Ascending aorta (tissue), 2 donors: Measurements from ENCODE around the gene CEBPZOS. TPM values are rescaled to one million over a fixed set of nuclear protein-coding genes. Genes with fewer than 3 reads are reported as not detected.
"Not testable (repeated sequence)": the region's sequence is repeated elsewhere in the genome, so short reads cannot be mapped to it uniquely, and the experiment has no call there.

Experiments used
- DNase-seq, 2 donors: peaks; one replicate each; pipeline ENCODE4 v3.0.0-alpha.2; 2019; ENCODE audit warnings: low spot score in 2 of 2
- H3K27ac ChIP-seq, 2 donors: fragments of 200-600 bp; sonication (generic); one replicate each; pipeline ENCODE4 v1.5.1; 2016 to 2017; ENCODE audit warnings: mild to moderate bottlenecking in 1 of 2
- H3K27me3 ChIP-seq: fragments of 200-600 bp; sonication (generic); one replicate; pipeline ENCODE4 v1.5.1; 2017
- H3K36me3 ChIP-seq, 2 donors: fragments of 200-600 bp; sonication (generic); one replicate each; pipeline ENCODE4 v1.5.1; 2016
- H3K4me1 ChIP-seq, 2 donors: fragments of 200-600 bp; sonication (generic); one replicate each; pipeline ENCODE4 v1.5.1; 2016 to 2017; ENCODE audit warnings: mild to moderate bottlenecking in 1 of 2
- H3K4me3 ChIP-seq, 2 donors: fragments of 200-600 bp; sonication (generic); one replicate each; pipeline ENCODE4 v1.5.1; 2016 to 2017; ENCODE audit warnings: mild to moderate bottlenecking in 1 of 2
- H3K9me3 ChIP-seq, 2 donors: fragments of 200-600 bp; sonication (generic); one replicate each; pipeline ENCODE4 v1.5.1; 2016
- CTCF ChIP-seq, 3 experiments: fragments of 200-600 bp in 2 of 3; fragments of 450-650 bp in 1 of 3; sonication (generic) in 2 of 3; IDR thresholded peaks; one replicate each; pipeline ENCODE4 v1.5.1; 2016 to 2019; ENCODE audit warnings: antibody characterized with exemption in 3 of 3, mild to moderate bottlenecking in 1 of 3, moderate library complexity in 1 of 3
- intact Hi-C: fragments of 100-400 bp; cut with DNase I; formaldehyde crosslinking; loops from one replicate; pipeline ENCODE4 v1.15.1; 2023
- total RNA-seq: library from RNA; depleted of rRNA; stranded (reverse); fragments of >200 nt; gene quantifications from one replicate; pipeline ENCODE4 v1.1.0, GENCODE V29; 2016

The CEBPZOS gene
- total RNA-seq, 1 donor from 2014 or later: 2.9 TPM

DNA sequence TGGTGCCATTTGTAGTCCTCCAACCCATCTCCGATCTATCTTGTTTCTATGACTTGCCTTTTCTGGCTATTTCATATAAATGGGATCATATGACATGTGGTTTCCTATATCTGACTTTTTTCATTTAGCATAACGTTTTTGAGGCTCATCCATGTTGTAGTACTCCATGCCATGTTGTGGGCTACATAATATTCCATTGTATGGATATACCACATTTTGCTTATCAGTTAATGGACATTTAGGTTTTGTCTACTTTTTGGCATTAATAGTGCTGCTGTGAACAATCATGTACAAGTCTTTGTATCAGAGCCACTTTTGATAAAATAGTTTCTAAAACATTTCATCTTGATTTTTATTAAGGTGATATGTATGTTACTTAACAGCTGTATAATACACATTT is 7.4 kb downstream of the CEBPZOS start:
- Histone ChIP-seq H3K9me3 (peaks cover 14 to 54% of the 10 kb centered on the region in 2 donors), H3K4me1 (no peaks in the 10 kb centered on the region), H3K27me3 (no peaks in the 10 kb centered on the region), H3K4me3 (no peak overlapping the region), H3K27ac (no peak overlapping the region), H3K36me3 (peaks cover 75 to 89% of the 10 kb centered on the region in 2 donors)
- DNase-seq: no peak
- intact Hi-C loops: no loop called here
- no peak for TF ChIP-seq CTCF (IDR thresholded peaks at IDR 0.05)

DNA sequence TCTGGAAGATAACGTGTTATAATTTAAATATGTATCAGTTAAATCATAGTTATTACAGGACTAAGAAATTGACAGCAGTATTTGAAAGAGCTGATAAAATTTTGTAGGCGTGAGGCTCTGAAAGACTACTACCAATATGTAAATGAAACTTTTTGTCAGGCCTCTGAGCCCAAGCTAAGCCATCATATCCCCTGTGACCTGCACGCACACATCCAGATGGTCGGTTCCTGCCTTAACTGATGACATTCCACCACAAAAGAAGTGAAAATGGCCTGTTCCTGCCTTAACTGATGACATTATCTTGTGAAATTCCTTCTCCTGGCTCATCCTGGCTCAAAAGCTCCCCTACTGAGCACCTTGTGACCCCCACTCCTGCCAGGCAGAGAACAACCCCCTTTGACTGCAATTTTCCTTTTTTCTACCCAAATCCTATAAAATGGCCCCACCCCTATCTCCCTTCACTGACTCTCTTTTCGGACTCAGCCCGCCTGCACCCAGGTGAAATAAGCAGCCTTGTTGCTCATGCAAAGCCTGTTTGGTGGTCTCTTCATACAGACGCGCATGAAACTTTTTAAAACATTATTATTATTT is 8.9 kb downstream of the CEBPZOS start:
- H3K27ac ChIP-seq, H3K4me1 ChIP-seq, intact Hi-C loops, H3K4me3 ChIP-seq, DNase-seq, H3K27me3 ChIP-seq: not testable (repeated sequence)
- Histone ChIP-seq H3K36me3 (peaks cover 85 to 100% of the 10 kb centered on the region in 2 donors), H3K9me3 (peaks cover 27 to 69% of the 10 kb centered on the region in 2 donors)

- no peak for DNase-seq
- intact Hi-C loops: no loop called here
- Histone ChIP-seq H3K4me3 (no peak overlapping the region), H3K4me1 (no peaks in the 10 kb centered on the region), H3K27ac (no peak overlapping the region), H3K27me3 (no peaks in the 10 kb centered on the region), H3K36me3 (peaks cover 86 to 100% of the 10 kb centered on the region in 2 donors), H3K9me3 (peaks cover 27 to 75% of the 10 kb centered on the region in 2 donors)
- no peak for TF ChIP-seq CTCF (IDR thresholded peaks at IDR 0.05)
Measured at GRCh38 chr2:37205689-37206341, 9.5 kb downstream of the CEBPZOS start.

DNA sequence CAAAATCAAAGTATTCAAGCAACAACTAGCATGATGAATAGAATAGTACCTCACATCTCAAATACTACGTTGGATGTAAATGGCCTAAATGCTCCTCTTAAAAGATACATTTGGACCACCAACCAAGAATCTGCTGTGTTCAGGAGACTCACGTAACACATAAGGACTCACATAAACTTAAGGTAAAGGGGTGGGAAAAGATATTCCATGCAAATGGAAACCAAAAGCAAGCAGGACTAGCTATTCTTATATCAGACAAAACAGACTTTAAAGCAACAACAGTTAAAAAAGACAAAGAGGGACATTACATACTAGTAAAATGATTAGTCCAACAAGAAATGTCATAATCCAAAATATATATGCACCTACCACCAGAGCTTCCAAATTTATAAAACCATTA is 10.5 kb downstream of the CEBPZOS start:
- DNase-seq, H3K4me1 ChIP-seq, H3K27me3 ChIP-seq, H3K4me3 ChIP-seq, intact Hi-C loops, H3K27ac ChIP-seq: not testable (repeated sequence)
- Histone ChIP-seq H3K9me3 (peaks cover 27 to 76% of the 10 kb centered on the region in 2 donors), H3K36me3 (peaks cover 87 to 100% of the 10 kb centered on the region in 2 donors)

DNA sequence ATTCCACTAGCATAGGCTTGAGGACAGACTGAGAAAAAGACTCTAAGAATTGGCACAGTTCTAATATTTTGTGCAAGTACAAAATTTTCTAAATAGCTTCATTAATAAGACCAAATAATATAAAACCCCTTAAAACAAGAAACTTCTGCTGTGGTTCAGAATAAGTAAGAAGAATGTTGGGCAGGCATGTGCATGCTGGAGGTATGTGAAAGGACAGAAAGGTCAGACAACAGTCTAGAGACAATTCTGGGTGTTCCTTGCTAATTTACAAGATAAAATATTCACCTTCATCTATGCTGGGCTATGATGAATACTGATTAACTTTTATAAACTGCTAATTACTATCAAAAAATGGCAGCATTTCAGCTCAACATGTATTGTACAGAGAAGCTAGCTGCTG is 14.9 kb downstream of the CEBPZOS start:
- H3K27me3 ChIP-seq: no peaks in the 10 kb centered on the region
- H3K9me3 ChIP-seq: peaks cover 27 to 48% of the 10 kb centered on the region in 2 donors
- H3K27ac ChIP-seq: no peak overlapping the region
- DNase-seq: no peak
- peaks cover 73 to 95% of the 10 kb centered on the region in 2 donors for H3K36me3 ChIP-seq
- H3K4me1 ChIP-seq: no peaks in the 10 kb centered on the region
- intact Hi-C loops: no loop called here
- no peak for TF ChIP-seq CTCF (IDR thresholded peaks at IDR 0.05)
- H3K4me3 ChIP-seq: no peak overlapping the region

GRCh38 chr2:37211939-37212338 is 15.6 kb downstream of the CEBPZOS start:
- no peaks in the 10 kb centered on the region for H3K27me3 ChIP-seq
- peaks cover 27 to 40% of the 10 kb centered on the region in 2 donors for H3K9me3 ChIP-seq
- no peak overlapping the region for H3K4me3 ChIP-seq
- intact Hi-C loops: no loop called here
- no peaks in the 10 kb centered on the region for H3K4me1 ChIP-seq
- H3K27ac ChIP-seq: no peak overlapping the region
- H3K36me3 ChIP-seq: peaks cover 72 to 94% of the 10 kb centered on the region in 2 donors
- TF ChIP-seq CTCF (IDR thresholded peaks at IDR 0.05): no peak
- no peak for DNase-seq
